ENCODE measurements around the gene CFAP68. TPM values are rescaled to one million over a fixed set of nuclear protein-coding genes. Genes with fewer than 3 reads are reported as not detected.

The CFAP68 gene
- total RNA-seq, 4 donors from 2014 or later = 0.29 to 22.8 (median 4.2) TPM

DNA sequence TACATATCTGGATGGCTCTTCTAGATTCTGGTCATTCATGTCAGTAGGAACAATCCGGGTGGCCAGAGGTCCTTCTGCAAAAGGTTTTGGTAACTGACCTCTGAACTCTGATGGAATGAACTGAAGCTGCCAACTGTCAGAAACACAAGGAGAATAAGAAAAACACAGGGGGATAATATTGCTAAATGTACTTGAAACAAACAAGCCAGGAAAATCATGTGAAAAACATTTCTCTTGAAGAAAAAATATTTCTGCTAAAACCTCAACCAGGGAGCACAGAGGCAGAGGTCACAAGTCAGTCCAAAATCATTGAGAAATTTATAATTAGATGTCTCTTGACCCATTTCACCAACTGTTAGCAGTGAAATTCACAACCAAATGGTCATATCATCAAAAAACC, 43.2 kb upstream of the CFAP68 start:
- no peak for DNase-seq
- H3K4me3 ChIP-seq = no peak overlapping the region
- no peak overlapping the region for H3K27ac ChIP-seq
- no peaks in the 10 kb centered on the region for H3K27me3 ChIP-seq
- intact Hi-C loops (cut with DNase I; ENCODE audit: low total_unique reads) = loop anchor here (10.0 kb wide), 2 partner anchors 61 to 261 kb away; no protein-coding TSS in a partner anchor
- no peaks in the 10 kb centered on the region for H3K9me3 ChIP-seq
- peaks cover 0 to 3% of the 10 kb centered on the region in 2 donors for H3K4me1 ChIP-seq
- no peaks in the 10 kb centered on the region for H3K36me3 ChIP-seq
- TF ChIP-seq, protein P1, sequence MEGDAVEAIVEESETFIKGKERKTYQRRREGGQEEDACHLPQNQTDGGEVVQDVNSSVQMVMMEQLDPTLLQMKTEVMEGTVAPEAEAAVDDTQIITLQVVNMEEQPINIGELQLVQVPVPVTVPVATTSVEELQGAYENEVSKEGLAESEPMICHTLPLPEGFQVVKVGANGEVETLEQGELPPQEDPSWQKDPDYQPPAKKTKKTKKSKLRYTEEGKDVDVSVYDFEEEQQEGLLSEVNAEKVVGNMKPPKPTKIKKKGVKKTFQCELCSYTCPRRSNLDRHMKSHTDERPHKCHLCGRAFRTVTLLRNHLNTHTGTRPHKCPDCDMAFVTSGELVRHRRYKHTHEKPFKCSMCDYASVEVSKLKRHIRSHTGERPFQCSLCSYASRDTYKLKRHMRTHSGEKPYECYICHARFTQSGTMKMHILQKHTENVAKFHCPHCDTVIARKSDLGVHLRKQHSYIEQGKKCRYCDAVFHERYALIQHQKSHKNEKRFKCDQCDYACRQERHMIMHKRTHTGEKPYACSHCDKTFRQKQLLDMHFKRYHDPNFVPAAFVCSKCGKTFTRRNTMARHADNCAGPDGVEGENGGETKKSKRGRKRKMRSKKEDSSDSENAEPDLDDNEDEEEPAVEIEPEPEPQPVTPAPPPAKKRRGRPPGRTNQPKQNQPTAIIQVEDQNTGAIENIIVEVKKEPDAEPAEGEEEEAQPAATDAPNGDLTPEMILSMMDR (IDR thresholded peaks at IDR 0.05) = no peak
- TF ChIP-seq POLR2A (IDR thresholded peaks at IDR 0.05) = no peak

DNA sequence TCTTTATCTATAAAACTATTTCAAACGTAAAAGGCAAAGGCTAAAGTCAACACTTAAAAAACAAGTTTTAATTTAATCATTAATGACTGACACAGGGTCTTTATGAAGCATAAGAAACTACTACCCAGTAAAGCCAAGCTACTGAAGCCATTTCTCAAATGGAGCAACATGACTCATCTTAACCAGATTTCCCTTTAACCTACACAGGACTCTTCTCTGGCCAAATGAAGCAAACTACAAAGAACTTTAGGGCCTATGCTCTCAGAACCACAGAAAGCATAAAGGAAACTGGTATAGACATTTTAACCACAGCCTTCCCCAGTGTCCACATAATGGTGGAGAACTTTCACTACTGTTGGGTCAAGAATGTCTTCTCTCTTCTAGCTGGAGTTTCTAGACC, 42.6 kb upstream of the CFAP68 start:
- Histone ChIP-seq H3K4me1 (peaks cover 0 to 3% of the 10 kb centered on the region in 2 donors), H3K9me3 (no peaks in the 10 kb centered on the region), H3K4me3 (no peak overlapping the region), H3K36me3 (no peaks in the 10 kb centered on the region), H3K27ac (no peak overlapping the region), H3K27me3 (no peaks in the 10 kb centered on the region)
- no peak for DNase-seq
- intact Hi-C loops (cut with DNase I; ENCODE audit: low total_unique reads) = loop anchor here (10.0 kb wide), 2 partner anchors 62 to 262 kb away; no protein-coding TSS in a partner anchor
- TF ChIP-seq, protein P1 (IDR thresholded peaks at IDR 0.05) = no peak
- no peak for TF ChIP-seq POLR2A (IDR thresholded peaks at IDR 0.05)

DNA sequence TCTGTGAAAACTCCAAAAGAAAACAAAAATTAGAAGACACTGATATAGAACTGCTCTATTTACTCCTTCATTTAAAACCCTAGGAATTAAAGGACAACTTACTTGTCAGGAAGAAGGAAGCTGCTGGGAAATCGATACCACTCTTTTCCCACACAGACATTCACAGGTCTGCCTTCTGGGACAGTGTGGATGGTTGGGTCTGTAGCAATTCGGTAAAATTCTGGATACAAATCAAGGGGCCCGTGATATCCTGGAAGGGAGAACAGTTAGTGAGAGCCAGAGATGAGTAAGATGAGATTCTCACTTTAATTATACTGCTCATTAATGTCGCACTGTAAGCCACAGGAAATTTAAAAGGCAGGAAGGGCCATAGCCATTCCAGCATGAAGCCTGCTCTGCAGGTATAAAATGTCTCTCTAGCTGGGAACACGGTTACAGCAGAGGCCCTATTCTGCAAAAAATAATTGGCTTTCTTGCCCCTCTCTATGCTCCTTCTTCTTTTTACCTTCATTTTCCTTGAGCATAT, 41.9 kb upstream of the CFAP68 start:
- intact Hi-C loops (cut with DNase I; ENCODE audit: low total_unique reads) = loop anchor here (10.0 kb wide), 2 partner anchors 63 to 263 kb away; no protein-coding TSS in a partner anchor
- Histone ChIP-seq H3K27ac (no peak overlapping the region), H3K9me3 (no peaks in the 10 kb centered on the region)

DNA sequence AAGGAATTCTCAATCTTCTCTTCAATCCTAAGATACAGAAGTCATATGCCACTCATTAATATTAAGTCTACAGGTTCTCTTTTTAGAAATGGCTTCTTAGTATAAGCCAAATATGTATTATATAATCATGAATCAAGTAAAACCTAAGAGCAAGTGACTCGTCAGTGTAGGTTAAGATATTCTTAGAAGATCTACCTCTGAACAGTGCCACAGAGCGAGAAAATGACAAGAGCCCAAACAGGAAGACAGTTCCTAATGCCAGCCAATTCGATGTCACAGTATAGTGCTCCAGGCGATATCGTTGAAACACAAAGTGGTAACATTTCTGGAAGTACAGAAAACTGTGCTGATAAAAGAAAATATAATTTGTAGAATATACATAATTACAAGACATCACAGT, 41.3 kb upstream of the CFAP68 start:
- peaks cover 0 to 3% of the 10 kb centered on the region in 2 donors for H3K4me1 ChIP-seq
- DNase-seq = no peak
- H3K36me3 ChIP-seq = no peaks in the 10 kb centered on the region
- H3K27me3 ChIP-seq = no peaks in the 10 kb centered on the region
- intact Hi-C loops (cut with DNase I; ENCODE audit: low total_unique reads) = loop anchor here (10.0 kb wide), 2 partner anchors 63 to 263 kb away; no protein-coding TSS in a partner anchor
- no peak overlapping the region for H3K4me3 ChIP-seq
- H3K27ac ChIP-seq = no peak overlapping the region
- no peak for TF ChIP-seq POLR2A (IDR thresholded peaks at IDR 0.05)
- TF ChIP-seq, protein P1 (IDR thresholded peaks at IDR 0.05) = no peak
- H3K9me3 ChIP-seq = no peaks in the 10 kb centered on the region

More for the DNA sequence above, 41.9 kb upstream of the CFAP68 start:
- no peak for DNase-seq
- TF ChIP-seq, protein P1 (IDR thresholded peaks at IDR 0.05) = no peak
- no peak for TF ChIP-seq POLR2A (IDR thresholded peaks at IDR 0.05)
- H3K27me3 ChIP-seq = no peaks in the 10 kb centered on the region
- H3K36me3 ChIP-seq = no peaks in the 10 kb centered on the region
- peaks cover 0 to 3% of the 10 kb centered on the region in 2 donors for H3K4me1 ChIP-seq
- H3K4me3 ChIP-seq = no peak overlapping the region

DNA sequence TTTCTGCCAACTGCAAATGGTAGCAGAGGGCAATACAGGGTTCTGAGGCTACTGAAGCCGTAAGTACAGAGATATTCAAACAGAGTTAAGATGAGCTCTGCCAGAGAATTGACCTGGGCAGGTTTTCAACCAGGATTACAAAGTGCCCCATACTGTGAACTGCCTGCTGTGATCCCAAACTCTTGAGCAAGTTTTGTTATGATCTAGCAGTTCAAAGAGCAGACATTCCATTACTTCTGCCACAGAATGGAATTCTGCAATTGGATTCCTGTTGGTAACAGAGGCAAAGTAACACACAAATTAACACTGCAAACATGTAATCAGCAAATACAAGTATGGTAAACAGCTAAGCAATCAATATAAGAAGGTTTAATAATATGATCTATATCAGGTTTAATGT, 39.2 kb upstream of the CFAP68 start:
- Histone ChIP-seq H3K36me3 (no peaks in the 10 kb centered on the region), H3K9me3 (no peaks in the 10 kb centered on the region), H3K4me3 (no peak overlapping the region), H3K27ac (peak overlapping the region; percentile 63 to 78), H3K4me1 (peaks cover 0 to 3% of the 10 kb centered on the region in 2 donors), H3K27me3 (no peaks in the 10 kb centered on the region)
- no peak for DNase-seq
- no peak for TF ChIP-seq POLR2A (IDR thresholded peaks at IDR 0.05)
- TF ChIP-seq, protein P1 (IDR thresholded peaks at IDR 0.05) = no peak
- intact Hi-C loops (cut with DNase I; ENCODE audit: low total_unique reads) = no loop called here

Data from uterus (tissue), 4 donors.